Naive thymus-derived CD4-positive, alpha-beta T cell (primary cell): ENCODE measurements around the gene NT5C2. TPM values are rescaled to one million over a fixed set of nuclear protein-coding genes. Genes with fewer than 3 reads are reported as not detected.
"Not testable (repeated sequence)": the region's sequence is repeated elsewhere in the genome, so short reads cannot be mapped to it uniquely, and the experiment has no call there.

ENCODE experiments used
- ATAC-seq: fragments of 150-1000 bp; cut with Tn5 transposase; 2 replicates; pipeline ENCODE4 v1.10.0; 2021; ENCODE audit warnings: mild to moderate bottlenecking, moderate library complexity
- CTCF ChIA-PET: fragments of 350-600 bp; sonication (Branson Sonifier 250); formaldehyde crosslinking; loops from one replicate; lab custom pipeline; 2021; ENCODE audit warnings: antibody characterized with exemption; lab: Charles Lee
- POLR2A ChIA-PET: fragments of 350-600 bp; sonication (Branson Sonifier 250); formaldehyde crosslinking; loops from one replicate; lab custom pipeline; 2021; ENCODE audit warnings: antibody characterized with exemption, inconsistent platforms; lab: Charles Lee
- DNase-seq, 9 donors: peaks; one replicate each; pipeline versions ENCODE4 v3.0.0 to v3.0.0-alpha.2; 2020 to 2022; ENCODE audit warnings: mixed read lengths in 1 of 9
- H3K27ac ChIP-seq: one replicate; pipeline ENCODE4 v1.7.0; 2013; ENCODE audit warnings: mild to moderate bottlenecking, low read depth, low read length, moderate library complexity
- H3K27me3 ChIP-seq, 2 donors: one replicate each; pipeline ENCODE4 v1.7.0; 2013; ENCODE audit warnings: low read length in 2 of 2, mild to moderate bottlenecking in 2 of 2, moderate library complexity in 2 of 2; ENCODE audit not compliant: control insufficient read depth in 2 of 2, insufficient read depth in 2 of 2
- H3K36me3 ChIP-seq, 3 experiments: 1 replicate in 2 of 3; 2 replicates in 1 of 3; pipeline ENCODE4 v1.7.0; 2013; ENCODE audit warnings: low read length in 3 of 3, mild to moderate bottlenecking in 3 of 3, moderate library complexity in 1 of 3; ENCODE audit not compliant: insufficient read depth in 3 of 3, control insufficient read depth in 2 of 3
- H3K4me1 ChIP-seq, 2 donors: one replicate each; pipeline ENCODE4 v1.7.0; 2013; ENCODE audit warnings: low read length in 2 of 2, mild to moderate bottlenecking in 2 of 2, moderate library complexity in 1 of 2; ENCODE audit not compliant: control insufficient read depth in 2 of 2, insufficient read depth in 2 of 2
- H3K4me3 ChIP-seq: 2 replicates; pipeline ENCODE4 v1.7.0; 2013; ENCODE audit warnings: mild to moderate bottlenecking, low read length
- H3K9me3 ChIP-seq, 3 experiments: 1 replicate in 2 of 3; 2 replicates in 1 of 3; pipeline ENCODE4 v1.7.0; 2013; ENCODE audit warnings: low read length in 3 of 3; ENCODE audit not compliant: control insufficient read depth in 2 of 3
- H3K27ac Mint-ChIP-seq, 9 donors: one replicate each; pipeline ENCODE4 v1.8.0; 2020 to 2022; ENCODE audit warnings: mixed read lengths in 9 of 9, mild to moderate bottlenecking in 8 of 9, moderate library complexity in 5 of 9, inconsistent platforms in 2 of 9
- H3K27me3 Mint-ChIP-seq, 5 donors: one replicate each; pipeline ENCODE4 v1.8.0; 2021 to 2022; ENCODE audit warnings: mixed read lengths in 5 of 5, mild to moderate bottlenecking in 1 of 5
- H3K36me3 Mint-ChIP-seq, 5 donors: one replicate each; pipeline ENCODE4 v1.8.0; 2020 to 2022; ENCODE audit warnings: mixed read lengths in 5 of 5, mild to moderate bottlenecking in 3 of 5, inconsistent platforms in 1 of 5
- H3K4me1 Mint-ChIP-seq, 7 donors: one replicate each; pipeline ENCODE4 v1.8.0; 2020 to 2022; ENCODE audit warnings: mixed read lengths in 7 of 7, mild to moderate bottlenecking in 3 of 7, inconsistent platforms in 1 of 7
- H3K4me3 Mint-ChIP-seq, 10 donors: one replicate each; pipeline ENCODE4 v1.8.0; 2020 to 2022; ENCODE audit warnings: mild to moderate bottlenecking in 10 of 10, mixed read lengths in 10 of 10, moderate library complexity in 6 of 10, inconsistent platforms in 2 of 10
- H3K9me3 Mint-ChIP-seq, 11 donors: one replicate each; pipeline ENCODE4 v1.8.0; 2020 to 2022; ENCODE audit warnings: mixed read lengths in 11 of 11, mild to moderate bottlenecking in 4 of 11, inconsistent platforms in 1 of 11, moderate library complexity in 1 of 11
- intact Hi-C, 2 donors: fragments of 100-400 bp; cut with micrococcal nuclease; formaldehyde crosslinking; loops; one replicate each; pipeline ENCODE4 v1.15.1; 2023
- polyA plus RNA-seq, 2 donors: library from polyadenylated mRNA; unstranded; fragments of 300-500 nt; fragmentation: Illumina TruSeq; gene quantifications; one replicate each; pipeline ENCODE4 v1.2.3, GENCODE V29; 2021
- total RNA-seq, 6 experiments: library from RNA in 5 of 6; stranded (reverse) in 5 of 6; gene quantifications; 1 replicate in 5 of 6; 2 replicates in 1 of 6; pipeline ENCODE4 v1.2.3 and lab custom pipeline; 2021 to 2026

The NT5C2 gene
- total and polyA plus RNA-seq, 7 experiments from 2014 or later: 48.7 to 87.8 (median 68.9) TPM

- no peak for DNase-seq
- Histone ChIP-seq H3K27ac (no peak overlapping the region), H3K4me3 (no peak overlapping the region), H3K4me1 (no peaks in the 10 kb centered on the region), H3K27me3 (no peaks in the 10 kb centered on the region), H3K36me3 (no peaks in the 10 kb centered on the region), H3K9me3 (no peaks in the 10 kb centered on the region)
- Mint-ChIP-seq H3K27ac (no peak overlapping the region), H3K36me3 (no peaks in the 10 kb centered on the region), H3K9me3 (no peaks in the 10 kb centered on the region), H3K27me3 (peaks cover 0 to 7% (median 0%) of the 10 kb centered on the region in 5 donors), H3K4me3 (no peak overlapping the region), H3K4me1 (peaks cover 0 to 2% (median 0%) of the 10 kb centered on the region in 7 donors)
- CTCF ChIA-PET: no interaction called here
- POLR2A ChIA-PET: no interaction called here
- intact Hi-C loops: no loop called here
- no peak for ATAC-seq
These were observed 39.1 kb upstream of the NT5C2 start for GRCh38 chr10:103232131-103232673.

GRCh38 chr10:103231047-103231551 lies 38.0 kb upstream of the NT5C2 start:
- no peaks in the 10 kb centered on the region for H3K9me3 ChIP-seq
- no peak overlapping the region for H3K27ac ChIP-seq
- H3K4me1 Mint-ChIP-seq: peaks cover 0 to 2% (median 0%) of the 10 kb centered on the region in 7 donors
- POLR2A ChIA-PET: no interaction called here
- H3K4me1 ChIP-seq: no peaks in the 10 kb centered on the region
- H3K4me3 ChIP-seq: no peak overlapping the region
- CTCF ChIA-PET: interaction anchor here (0.7 kb wide), 1 partner anchor 259 kb away, joined by 3 read pairs; no protein-coding TSS in a partner anchor
- H3K27me3 Mint-ChIP-seq: peaks cover 0 to 7% (median 0%) of the 10 kb centered on the region in 5 donors
- H3K4me3 Mint-ChIP-seq: no peak overlapping the region
- H3K36me3 ChIP-seq: no peaks in the 10 kb centered on the region
- intact Hi-C loops: no loop called here
- no peaks in the 10 kb centered on the region for H3K9me3 Mint-ChIP-seq
- ATAC-seq (no peak), DNase-seq (no peak)
- no peaks in the 10 kb centered on the region for H3K36me3 Mint-ChIP-seq
- H3K27me3 ChIP-seq: no peaks in the 10 kb centered on the region
- no peak overlapping the region for H3K27ac Mint-ChIP-seq

GRCh38 chr10:103227416-103227815 lies 34.3 kb upstream of the NT5C2 start:
- Mint-ChIP-seq H3K9me3 (peaks cover 7 to 25% (median 14%) of the 10 kb centered on the region in 11 donors), H3K36me3 (peaks cover 5 to 11% (median 7%) of the 10 kb centered on the region in 5 donors), H3K27ac (no peak overlapping the region), H3K27me3 (peaks cover 0 to 2% (median 0%) of the 10 kb centered on the region in 5 donors), H3K4me3 (no peak overlapping the region), H3K4me1 (peaks cover 0 to 2% (median 0%) of the 10 kb centered on the region in 7 donors)
- POLR2A ChIA-PET: interaction anchor here (0.6 kb wide), 1 partner anchor 278 kb away, joined by 3 read pairs; no protein-coding TSS in a partner anchor
- intact Hi-C loops: no loop called here
- H3K36me3 ChIP-seq: no peaks in the 10 kb centered on the region
- H3K27ac ChIP-seq: no peak overlapping the region
- no peak overlapping the region for H3K4me3 ChIP-seq
- no peaks in the 10 kb centered on the region for H3K27me3 ChIP-seq
- H3K4me1 ChIP-seq: no peaks in the 10 kb centered on the region
- CTCF ChIA-PET: no interaction called here
- H3K9me3 ChIP-seq: peaks cover 0 to 13% (median 0%) of the 10 kb centered on the region in 3 experiments
- no peak for DNase-seq
- no peak for ATAC-seq

- Histone ChIP-seq H3K36me3 (no peaks in the 10 kb centered on the region), H3K4me1 (no peaks in the 10 kb centered on the region), H3K27ac (no peak overlapping the region), H3K4me3 (no peak overlapping the region), H3K27me3 (no peaks in the 10 kb centered on the region), H3K9me3 (peaks cover 0 to 13% (median 0%) of the 10 kb centered on the region in 3 experiments)
- DNase-seq: no peak
- intact Hi-C loops: no loop called here
- peaks cover 0 to 2% (median 0%) of the 10 kb centered on the region in 7 donors for H3K4me1 Mint-ChIP-seq
- H3K27ac Mint-ChIP-seq: no peak overlapping the region
- POLR2A ChIA-PET: no interaction called here
- peaks cover 7 to 29% (median 16%) of the 10 kb centered on the region in 11 donors for H3K9me3 Mint-ChIP-seq
- H3K36me3 Mint-ChIP-seq: peaks cover 5 to 15% (median 10%) of the 10 kb centered on the region in 5 donors
- CTCF ChIA-PET: no interaction called here
- no peak overlapping the region for H3K4me3 Mint-ChIP-seq
- ATAC-seq: no peak
- H3K27me3 Mint-ChIP-seq: no peaks in the 10 kb centered on the region
These were observed 32.9 kb upstream of the NT5C2 start for GRCh38 chr10:103225939-103226338.

GRCh38 chr10:103224721-103225120 lies 31.6 kb upstream of the NT5C2 start:
- POLR2A ChIA-PET, H3K4me3 Mint-ChIP-seq, H3K27me3 Mint-ChIP-seq, H3K4me1 Mint-ChIP-seq, H3K4me1 ChIP-seq, H3K36me3 ChIP-seq, CTCF ChIA-PET, H3K27ac ChIP-seq, DNase-seq, ATAC-seq, H3K27ac Mint-ChIP-seq, H3K27me3 ChIP-seq, H3K4me3 ChIP-seq, intact Hi-C loops: not testable (repeated sequence)
- peaks cover 0 to 13% (median 0%) of the 10 kb centered on the region in 3 experiments for H3K9me3 ChIP-seq
- H3K36me3 Mint-ChIP-seq: peaks cover 5 to 15% (median 10%) of the 10 kb centered on the region in 5 donors
- peaks cover 7 to 29% (median 16%) of the 10 kb centered on the region in 11 donors for H3K9me3 Mint-ChIP-seq

GRCh38 chr10:103224133-103224532 lies 31.1 kb upstream of the NT5C2 start:
- peaks cover 0 to 13% (median 0%) of the 10 kb centered on the region in 3 experiments for H3K9me3 ChIP-seq
- ChIA-PET POLR2A (no interaction called here), CTCF (no interaction called here)
- ATAC-seq (no peak), DNase-seq (no peak)
- Mint-ChIP-seq H3K36me3 (peaks cover 5 to 15% (median 10%) of the 10 kb centered on the region in 5 donors), H3K4me3 (no peak overlapping the region), H3K27ac (no peak overlapping the region), H3K9me3 (peaks cover 7 to 29% (median 16%) of the 10 kb centered on the region in 11 donors), H3K27me3 (no peaks in the 10 kb centered on the region), H3K4me1 (peaks cover 0 to 2% (median 0%) of the 10 kb centered on the region in 7 donors)
- no peak overlapping the region for H3K27ac ChIP-seq
- H3K27me3 ChIP-seq: no peaks in the 10 kb centered on the region
- H3K36me3 ChIP-seq: no peaks in the 10 kb centered on the region
- no peaks in the 10 kb centered on the region for H3K4me1 ChIP-seq
- intact Hi-C loops: no loop called here
- no peak overlapping the region for H3K4me3 ChIP-seq

- ATAC-seq, CTCF ChIA-PET: not testable (repeated sequence)
These were observed 23.3 kb upstream of the NT5C2 start for GRCh38 chr10:103216362-103216761.

More at GRCh38 chr10:103216362-103216761, 23.3 kb upstream of the NT5C2 start:
- H3K4me1 Mint-ChIP-seq, H3K27me3 Mint-ChIP-seq, H3K4me1 ChIP-seq, H3K27ac Mint-ChIP-seq, H3K36me3 Mint-ChIP-seq, H3K27ac ChIP-seq, POLR2A ChIA-PET, H3K36me3 ChIP-seq, H3K27me3 ChIP-seq, H3K4me3 Mint-ChIP-seq, intact Hi-C loops, DNase-seq, H3K4me3 ChIP-seq, H3K9me3 ChIP-seq: not testable (repeated sequence)
- H3K9me3 Mint-ChIP-seq: peaks cover 0 to 16% (median 10%) of the 10 kb centered on the region in 11 donors
